ENCODE measurements around the gene HOMER3.

The HOMER3 gene

DNA sequence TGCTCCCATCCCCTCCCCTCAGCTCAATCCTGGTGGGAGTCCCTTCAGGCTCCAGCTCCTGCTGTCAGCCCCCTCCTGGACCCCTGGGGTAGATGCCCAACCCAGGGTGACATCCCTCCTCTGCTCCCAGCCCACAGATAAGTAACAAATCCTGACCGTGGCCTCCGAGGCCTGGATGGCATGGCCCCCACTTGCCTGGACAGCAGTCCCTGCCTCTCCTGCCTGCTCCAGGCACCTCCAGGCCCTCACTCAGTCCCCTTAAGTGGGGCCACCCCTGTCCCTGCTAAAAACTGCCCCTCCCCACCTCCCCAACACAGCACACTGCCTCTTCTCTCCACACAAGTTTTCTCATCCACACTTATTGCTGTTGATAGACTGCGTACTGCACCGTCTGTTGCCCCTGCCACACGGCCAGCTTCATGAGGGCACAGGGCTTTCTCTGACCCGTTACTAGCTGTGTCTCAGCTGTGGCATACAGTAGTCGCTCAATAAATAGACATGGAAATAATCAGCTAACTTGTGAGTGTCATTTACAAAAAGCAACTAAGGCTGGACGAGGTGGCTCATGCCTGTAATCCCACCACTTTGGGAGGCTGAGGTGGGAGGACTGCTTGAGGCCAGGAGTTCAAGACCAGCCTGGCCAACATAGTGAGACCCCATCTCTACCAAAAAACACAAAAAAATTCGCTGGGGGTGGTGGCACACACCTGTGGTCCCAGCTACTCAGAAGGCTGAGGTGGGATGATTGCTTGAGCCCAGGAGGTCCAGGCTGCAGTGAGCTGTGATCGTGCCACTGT lies 50.9 kb downstream of the HOMER3 start:
- ATAC-seq (no peak), DNase-seq (no peak)
- no peak overlapping the region for H3K27ac Mint-ChIP-seq
- H3K9me3 Mint-ChIP-seq = no peaks in the 10 kb centered on the region
- H3K27me3 Mint-ChIP-seq = peaks cover 44% of the 10 kb centered on the region
- no peak overlapping the region for H3K4me3 Mint-ChIP-seq
- H3K4me1 Mint-ChIP-seq = peaks cover 7% of the 10 kb centered on the region

DNA sequence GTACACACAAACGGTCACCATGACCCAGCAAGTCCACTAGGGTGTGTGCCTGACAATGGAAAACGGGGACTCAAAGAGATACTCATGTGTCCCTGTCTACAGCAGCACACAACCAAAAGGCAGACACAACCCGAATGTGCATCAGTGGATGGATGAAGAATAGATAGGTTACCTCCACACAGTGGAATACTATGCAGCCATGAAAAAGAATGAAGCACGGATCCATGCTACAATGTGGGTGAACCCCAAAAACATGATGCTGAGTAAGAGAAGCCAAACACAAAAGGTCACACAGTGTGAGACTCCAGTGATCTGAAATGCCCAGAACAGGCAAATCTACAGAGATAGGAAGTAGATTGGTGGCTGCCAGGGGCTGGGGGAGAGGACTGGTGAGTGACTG lies 54.0 kb downstream of the HOMER3 start:
- H3K27ac Mint-ChIP-seq = no peak overlapping the region
- H3K9me3 Mint-ChIP-seq = no peaks in the 10 kb centered on the region
- DNase-seq = no peak
- H3K27me3 Mint-ChIP-seq = peaks cover 15% of the 10 kb centered on the region
- no peak for ATAC-seq
- no peaks in the 10 kb centered on the region for H3K4me1 Mint-ChIP-seq
- H3K4me3 Mint-ChIP-seq = no peak overlapping the region

DNA sequence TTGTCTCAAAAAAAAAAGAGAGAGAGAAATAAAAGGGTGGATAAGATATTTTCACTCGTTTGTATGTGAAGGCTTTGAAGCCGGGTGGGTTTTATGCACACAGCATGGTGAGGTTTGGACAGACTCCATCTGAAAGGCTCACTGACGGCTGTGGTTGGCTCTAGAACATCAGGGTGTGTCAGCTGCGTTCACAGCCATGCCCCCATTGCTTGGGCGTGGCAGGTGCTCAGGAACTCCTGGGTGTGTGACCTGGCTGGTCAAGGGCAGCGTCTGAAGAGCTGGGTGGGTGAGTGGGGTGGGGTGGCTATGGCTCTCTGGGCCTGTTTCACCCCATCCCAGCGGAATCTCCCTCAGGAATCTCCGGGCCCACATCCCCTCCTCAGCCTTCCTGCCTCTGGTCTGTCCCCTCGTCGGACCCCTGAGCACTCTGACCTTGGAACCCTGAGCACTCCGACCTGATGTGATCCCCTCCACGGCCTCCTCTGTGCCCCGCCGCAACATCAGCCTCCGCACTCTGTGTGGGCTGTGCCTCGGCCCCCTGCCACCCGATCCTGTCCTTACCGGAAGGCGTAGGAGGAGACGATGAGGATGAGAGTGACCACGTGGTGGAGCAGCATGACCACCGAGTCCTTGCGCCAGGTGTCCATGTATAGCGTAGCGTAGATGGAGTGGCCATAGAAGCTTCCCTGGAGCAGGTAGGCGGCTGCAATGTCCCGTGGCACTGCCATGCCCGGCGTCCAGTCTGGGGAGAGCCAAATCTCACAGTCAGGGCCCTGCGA lies 57.3 kb downstream of the HOMER3 start:
- Mint-ChIP-seq H3K27ac (no peak overlapping the region), H3K9me3 (no peaks in the 10 kb centered on the region)

DNA sequence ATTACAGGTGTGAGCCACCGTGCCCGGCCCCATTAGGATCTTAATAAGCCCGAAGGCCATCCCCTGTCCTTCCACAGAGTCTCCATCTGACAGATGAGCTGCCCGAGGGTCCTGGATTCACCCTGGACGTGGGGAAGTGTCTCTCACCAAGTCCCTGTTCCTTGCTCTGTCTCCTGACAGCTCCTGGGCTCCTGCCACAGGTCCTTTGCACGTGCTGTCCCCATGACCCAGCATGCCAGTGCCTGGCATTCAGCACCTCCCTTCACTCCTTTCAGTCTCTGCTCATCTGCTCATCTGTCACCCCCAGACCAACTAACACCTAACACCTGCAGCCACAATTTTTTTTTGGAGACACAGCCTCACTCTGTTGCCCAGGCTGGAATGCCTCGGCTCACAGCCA lies 59.5 kb downstream of the HOMER3 start:
- Mint-ChIP-seq H3K4me3 (no peak overlapping the region), H3K27me3 (peaks cover under 1% of the 10 kb centered on the region), H3K27ac (no peak overlapping the region), H3K4me1 (no peaks in the 10 kb centered on the region), H3K9me3 (no peaks in the 10 kb centered on the region)
- DNase-seq (no peak), ATAC-seq (no peak)

More for the DNA sequence above, 57.3 kb downstream of the HOMER3 start:
- Mint-ChIP-seq H3K4me3 (no peak overlapping the region), H3K27me3 (peaks cover 7% of the 10 kb centered on the region), H3K4me1 (no peaks in the 10 kb centered on the region)
- ATAC-seq = no peak
- DNase-seq = no peak

GRCh38 chr19:18879579-18880373 lies 61.2 kb downstream of the HOMER3 start:
- peak; percentile 56 for ATAC-seq

More at GRCh38 chr19:18879579-18880373, 61.2 kb downstream of the HOMER3 start:
- Mint-ChIP-seq H3K4me1 (no peaks in the 10 kb centered on the region), H3K27me3 (no peaks in the 10 kb centered on the region), H3K4me3 (no peak overlapping the region), H3K27ac (no peak overlapping the region), H3K9me3 (no peaks in the 10 kb centered on the region)
- DNase-seq = no peak

Data from stimulated activated naive CD8-positive, alpha-beta T cell treated with anti-CD3 and anti-CD28 coated beads, Interleukin-15, amount 100 ng/mL, for 72 hours (primary cell).